GM19324 (cell line): ENCODE data around the gene EI24.
"Not testable (repeated sequence)": the region's sequence is repeated elsewhere in the genome, so short reads cannot be mapped to it uniquely, and the experiment has no call there.

Source experiments
- ATAC-seq: cut with Tn5 transposase; IDR thresholded peaks from one replicate; pipeline ENCODE4 v1.9.1; 2021; ENCODE audit warnings: mild to moderate bottlenecking, moderate library complexity; ENCODE audit not compliant: unreplicated experiment, low FRiP score

The EI24 gene

GRCh38 chr11:125568970-125569914 lies at the start of gene EI24:
EI24 (plus strand) TSS chr11:125569477; CDS start chr11:125572528, 3,051 bp downstream.
- ATAC-seq: peak; percentile 99

- ATAC-seq: no peak
These were observed 49.1 kb upstream of the EI24 start for GRCh38 chr11:125519860-125520834.

- no peak for ATAC-seq
These were observed 44.0 kb upstream of the EI24 start for GRCh38 chr11:125525303-125525702.

- no peak for ATAC-seq
These were observed 36.6 kb upstream of the EI24 start for GRCh38 chr11:125532668-125533067.

GRCh38 chr11:125535585-125535984 lies 33.7 kb upstream of the EI24 start:
- no peak for ATAC-seq

GRCh38 chr11:125536834-125537233 lies 32.4 kb upstream of the EI24 start:
- not testable (repeated sequence) for ATAC-seq

GRCh38 chr11:125542709-125543108 lies 26.6 kb upstream of the EI24 start:
- ATAC-seq: no peak

- no peak for ATAC-seq
These were observed 18.5 kb upstream of the EI24 start for GRCh38 chr11:125550780-125551179.

- no peak for ATAC-seq
These were observed 17.4 kb upstream of the EI24 start for GRCh38 chr11:125551835-125552342.

GRCh38 chr11:125552927-125553326 lies 16.4 kb upstream of the EI24 start:
- no peak for ATAC-seq

- ATAC-seq: no peak
These were observed 15.9 kb upstream of the EI24 start for GRCh38 chr11:125553357-125553756.

- ATAC-seq: no peak
These were observed 15.2 kb upstream of the EI24 start for GRCh38 chr11:125554038-125554437.

GRCh38 chr11:125559888-125560287 lies 9.4 kb upstream of the EI24 start:
- ATAC-seq: no peak

GRCh38 chr11:125561924-125562323 lies 7.4 kb upstream of the EI24 start:
- ATAC-seq: no peak

GRCh38 chr11:125562430-125562829 lies 6.8 kb upstream of the EI24 start:
- no peak for ATAC-seq

- no peak for ATAC-seq
These were observed 4.9 kb upstream of the EI24 start for GRCh38 chr11:125564357-125564756.

GRCh38 chr11:125566235-125566634 lies 3.0 kb upstream of the EI24 start:
- ATAC-seq: no peak

- ATAC-seq: no peak
These were observed 791 bp downstream of the EI24 start for GRCh38 chr11:125569915-125570621.

GRCh38 chr11:125570952-125571351 lies 1.7 kb downstream of the EI24 start:
- ATAC-seq: no peak

GRCh38 chr11:125572916-125573315 lies 3.6 kb downstream of the EI24 start:
- no peak for ATAC-seq
